Cardiac septum (tissue), 1 donor: Measurements from ENCODE around the gene ST7L. TPM values are rescaled to one million over a fixed set of nuclear protein-coding genes. Genes with fewer than 3 reads are reported as not detected.

Source experiments
- DNase-seq: peaks from one replicate; pipeline ENCODE4 v3.0.0-alpha.2; 2020; ENCODE audit warnings: low spot score
- intact Hi-C: fragments of 100-400 bp; cut with DNase I; formaldehyde crosslinking; loops from one replicate; pipeline ENCODE4 v1.14.0; 2022
- total RNA-seq: library from RNA; stranded (reverse); fragmentation: NEBNext Ultra II Directional; extraction: Animal tissue kit (Norgen Biotek cat#: 25700); gene quantifications from one replicate; pipeline ENCODE4 v1.2.1, GENCODE V29; 2021
- donor health status: DM: no; HTN: no; CAD: no.

Gene ST7L
- total RNA-seq, 1 donor from 2014 or later = 14.0 TPM

DNA sequence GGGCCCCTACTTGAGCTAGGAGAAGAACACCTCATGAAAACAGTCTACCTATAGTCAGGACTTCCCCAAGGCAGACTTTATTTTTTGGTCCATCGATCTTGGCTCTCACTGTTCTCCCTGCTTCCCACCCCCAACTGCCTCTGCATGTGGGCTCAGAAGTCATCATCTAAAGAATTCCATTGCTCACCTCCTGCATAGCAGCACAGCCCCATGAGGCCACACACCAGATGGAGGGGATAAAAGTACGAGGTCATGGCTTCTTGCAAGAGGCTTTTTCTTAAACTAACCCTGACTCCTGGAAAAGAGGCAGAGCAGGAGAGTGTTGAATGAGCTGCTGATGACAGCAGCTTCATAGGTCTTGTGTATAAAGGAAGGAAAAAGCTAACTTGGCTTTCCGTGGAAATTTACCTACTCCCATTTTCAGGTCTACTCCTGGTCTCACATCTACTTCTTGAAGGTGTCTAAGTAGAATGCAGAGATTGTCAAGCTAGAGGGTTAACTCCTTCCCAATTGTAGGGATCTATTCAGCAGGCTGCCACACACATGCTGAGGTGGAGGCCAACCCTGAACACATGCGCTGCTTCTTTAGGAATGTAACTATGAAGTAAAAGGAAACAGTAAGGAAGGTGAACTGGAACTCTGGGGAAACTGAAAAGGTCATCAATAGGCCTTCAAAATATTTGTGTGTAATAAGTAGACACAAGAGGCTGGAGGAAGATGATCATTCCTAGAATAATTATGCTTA, 91.5 kb downstream of the ST7L start:
- no peak for DNase-seq

DNA sequence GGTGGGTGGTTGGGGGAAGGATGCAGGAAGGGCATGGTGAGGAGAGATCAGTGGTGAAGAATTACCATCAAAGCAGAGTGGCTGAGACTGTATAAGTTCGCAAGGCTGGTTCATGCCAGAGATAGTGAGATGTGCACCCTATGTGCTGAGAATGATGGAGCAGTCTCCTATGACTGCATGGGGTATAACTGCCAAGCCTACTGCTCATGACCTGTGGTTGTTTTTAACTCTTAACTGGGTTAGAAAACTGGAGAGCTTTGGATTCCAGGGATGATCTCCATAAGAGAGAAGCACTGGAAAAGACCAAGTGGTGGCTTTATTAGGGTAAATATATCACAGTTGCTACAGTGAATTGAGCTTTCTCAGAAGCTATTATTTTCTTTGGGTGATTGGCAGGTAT, 94.0 kb downstream of the ST7L start:
- intact Hi-C loops = loop anchor here (2.0 kb wide), 1 partner anchor 22 kb away; no protein-coding TSS in a partner anchor
- DNase-seq = no peak

More for the DNA sequence above, 91.5 kb downstream of the ST7L start:
- intact Hi-C loops = no loop called here

DNA sequence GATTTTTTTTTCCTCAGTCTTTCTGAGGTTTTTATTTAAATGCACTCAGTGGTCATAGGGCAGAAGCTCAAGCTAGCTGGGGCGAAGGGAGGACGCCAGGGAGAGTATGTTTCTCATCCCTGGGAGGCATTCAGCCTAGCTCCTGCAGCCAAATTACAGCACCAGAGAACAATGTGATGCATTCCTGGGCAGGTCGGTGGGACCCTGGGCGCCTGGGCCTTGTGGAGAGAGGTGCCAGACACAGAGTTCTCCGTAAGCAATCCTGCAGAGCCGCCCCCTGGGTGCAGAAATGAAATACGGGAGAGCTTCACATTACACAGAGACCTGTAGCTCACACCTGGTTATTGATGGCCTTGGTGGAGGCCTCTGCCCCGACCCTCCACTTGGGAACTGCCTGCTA, 94.7 kb downstream of the ST7L start:
- intact Hi-C loops = loop anchor here (2.0 kb wide), 1 partner anchor 21 kb away; no protein-coding TSS in a partner anchor
- DNase-seq = no peak

DNA sequence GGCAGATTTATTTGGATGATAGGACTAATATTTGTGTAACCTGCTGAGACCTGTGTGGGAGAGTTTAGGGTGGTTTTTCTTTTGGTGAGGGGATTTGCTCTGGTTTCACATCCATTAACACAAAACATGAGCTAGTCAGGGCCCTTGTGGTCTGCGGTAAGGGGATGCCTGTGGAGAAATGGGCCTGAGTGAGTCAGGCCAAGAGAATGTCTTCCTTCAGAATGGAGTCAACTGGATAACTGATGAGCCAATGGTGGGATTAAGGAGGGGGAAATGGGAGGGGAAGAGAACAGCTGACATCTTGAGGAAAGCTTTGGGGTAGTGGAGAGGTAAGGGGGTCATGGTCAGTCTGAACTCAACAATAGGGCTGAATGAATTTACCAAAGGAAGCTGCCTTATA, 96.3 kb downstream of the ST7L start:
- intact Hi-C loops = no loop called here
- no peak for DNase-seq

DNA sequence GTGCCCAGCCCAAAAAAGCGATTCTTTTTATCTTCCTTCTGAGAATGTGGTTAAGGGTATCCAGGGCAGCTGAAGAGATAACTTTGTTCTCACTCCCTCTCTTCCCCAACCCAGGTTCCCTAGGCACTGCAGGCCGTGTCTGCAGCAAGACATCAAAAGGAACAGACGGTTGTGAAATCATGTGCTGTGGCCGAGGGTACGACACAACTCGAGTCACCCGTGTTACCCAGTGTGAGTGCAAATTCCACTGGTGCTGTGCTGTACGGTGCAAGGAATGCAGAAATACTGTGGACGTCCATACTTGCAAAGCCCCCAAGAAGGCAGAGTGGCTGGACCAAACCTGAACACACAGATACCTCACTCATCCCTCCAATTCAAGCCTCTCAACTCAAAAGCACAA, 98.8 kb downstream of the ST7L start:
- no peak for DNase-seq
- intact Hi-C loops = no loop called here

DNA sequence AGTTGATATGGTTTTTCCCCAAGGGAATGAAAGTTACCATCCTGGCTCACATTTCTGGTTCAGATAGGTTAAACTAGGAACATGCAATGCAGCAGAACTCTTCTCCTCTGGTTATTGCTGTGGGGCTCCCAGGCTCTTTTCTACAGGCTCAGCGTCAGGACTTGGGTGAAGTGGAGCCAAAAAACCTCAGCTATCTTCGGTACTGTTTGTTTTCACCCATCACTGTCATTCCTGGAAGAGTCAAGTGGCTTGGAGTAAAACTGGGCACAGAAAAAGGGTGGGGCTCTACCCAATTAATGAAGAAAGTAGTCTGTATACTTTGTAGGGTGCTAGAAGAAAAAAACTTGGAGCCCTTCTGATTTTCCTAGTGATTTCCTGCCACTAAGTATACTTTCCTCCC, 100.8 kb downstream of the ST7L start:
- intact Hi-C loops = no loop called here

DNA sequence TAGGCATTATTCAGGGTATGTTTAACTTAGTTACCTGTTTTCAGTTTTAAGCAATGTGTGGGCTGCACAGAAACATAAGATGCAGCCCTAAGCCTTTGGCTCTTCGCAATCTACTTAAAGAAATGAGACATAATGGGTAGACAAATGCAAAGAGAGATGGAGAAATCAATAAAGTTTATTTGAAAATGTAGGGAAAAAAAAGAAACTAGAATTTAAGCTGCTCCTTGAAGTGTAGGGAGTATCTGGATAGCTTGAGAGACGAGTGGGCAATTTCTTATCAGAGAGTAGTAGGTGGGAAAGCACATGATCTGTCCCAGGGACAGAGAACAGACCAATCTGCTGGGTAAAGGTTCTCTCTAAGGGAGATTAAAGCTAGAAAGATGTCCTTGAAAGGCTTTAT, 101.3 kb downstream of the ST7L start:
- intact Hi-C loops = no loop called here
- DNase-seq = no peak

More for the DNA sequence above, 100.8 kb downstream of the ST7L start:
- DNase-seq = no peak

DNA sequence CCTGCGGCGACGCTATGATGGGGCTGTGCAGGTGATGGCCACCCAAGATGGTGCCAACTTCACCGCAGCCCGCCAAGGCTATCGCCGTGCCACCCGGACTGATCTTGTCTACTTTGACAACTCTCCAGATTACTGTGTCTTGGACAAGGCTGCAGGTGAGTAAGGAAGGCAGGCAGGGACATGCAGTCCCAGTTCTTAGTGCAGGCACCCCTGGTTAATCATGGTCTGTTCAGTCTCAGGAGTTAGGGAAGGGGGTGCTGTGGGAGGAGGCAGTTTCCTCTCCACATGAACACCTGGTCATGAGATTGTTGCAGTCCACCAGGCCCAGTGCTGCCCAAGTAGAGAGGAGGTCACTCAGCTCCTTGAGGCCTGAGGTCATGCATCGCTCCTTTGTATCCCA, 101.7 kb downstream of the ST7L start:
- intact Hi-C loops = no loop called here
- no peak for DNase-seq

DNA sequence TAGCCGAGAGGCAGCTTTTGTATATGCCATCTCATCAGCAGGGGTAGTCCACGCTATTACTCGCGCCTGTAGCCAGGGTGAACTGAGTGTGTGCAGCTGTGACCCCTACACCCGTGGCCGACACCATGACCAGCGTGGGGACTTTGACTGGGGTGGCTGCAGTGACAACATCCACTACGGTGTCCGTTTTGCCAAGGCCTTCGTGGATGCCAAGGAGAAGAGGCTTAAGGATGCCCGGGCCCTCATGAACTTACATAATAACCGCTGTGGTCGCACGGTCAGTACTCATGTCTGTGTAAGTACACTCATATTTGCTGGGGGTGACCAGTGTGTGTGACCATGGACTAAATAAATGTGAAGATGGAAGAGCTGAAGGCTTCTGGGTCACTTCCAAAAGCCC, 102.8 kb downstream of the ST7L start:
- DNase-seq = no peak
- intact Hi-C loops = no loop called here

DNA sequence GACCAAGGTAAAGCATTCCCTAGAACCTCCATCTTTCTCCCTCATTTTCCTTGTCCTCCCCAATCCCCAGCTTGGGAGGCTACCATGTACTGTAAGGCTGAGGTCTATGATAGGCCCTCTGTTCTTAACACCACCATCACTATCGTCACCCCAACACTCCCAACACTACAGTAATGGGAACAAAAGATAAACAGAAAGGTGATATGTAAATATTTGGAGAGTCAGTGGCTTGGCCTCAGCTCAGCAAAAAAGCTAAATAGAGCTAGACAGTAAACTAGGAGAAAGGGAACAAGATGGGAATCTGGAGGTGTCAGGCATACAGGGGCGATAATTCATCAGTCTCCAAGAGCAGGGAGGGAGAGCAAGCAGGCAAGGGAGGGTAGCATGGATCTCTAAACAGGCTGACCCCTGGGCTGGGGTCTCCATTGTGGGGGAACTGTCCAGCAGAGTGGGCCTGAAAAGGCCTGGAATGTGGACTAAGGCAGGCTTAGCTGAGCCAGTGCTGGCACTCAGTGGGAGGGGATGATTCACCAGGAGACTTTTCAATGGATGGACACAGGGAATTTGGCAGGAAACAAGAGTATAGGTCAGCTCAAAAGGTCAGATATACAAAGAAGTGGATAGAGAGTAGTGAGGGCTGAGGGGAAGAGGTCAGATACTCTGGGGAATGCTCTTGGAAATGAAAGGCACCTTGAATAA, 103.5 kb downstream of the ST7L start:
- intact Hi-C loops = no loop called here
- DNase-seq = no peak

DNA sequence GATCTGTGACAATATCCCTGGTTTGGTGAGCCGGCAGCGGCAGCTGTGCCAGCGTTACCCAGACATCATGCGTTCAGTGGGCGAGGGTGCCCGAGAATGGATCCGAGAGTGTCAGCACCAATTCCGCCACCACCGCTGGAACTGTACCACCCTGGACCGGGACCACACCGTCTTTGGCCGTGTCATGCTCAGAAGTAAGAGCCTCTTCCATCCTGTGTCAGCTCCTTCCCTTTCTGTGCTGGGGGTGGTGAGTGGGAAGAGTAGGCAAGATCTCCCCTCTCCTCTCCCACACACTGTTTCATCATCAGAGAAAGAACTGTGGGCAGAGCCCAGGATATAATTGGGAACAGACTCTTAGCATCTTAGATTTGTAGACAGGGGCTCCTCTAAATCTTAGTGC, 104.0 kb downstream of the ST7L start:
- no peak for DNase-seq
- intact Hi-C loops = loop anchor here (5.0 kb wide), 1 partner anchor 128 kb away; no protein-coding TSS in a partner anchor

DNA sequence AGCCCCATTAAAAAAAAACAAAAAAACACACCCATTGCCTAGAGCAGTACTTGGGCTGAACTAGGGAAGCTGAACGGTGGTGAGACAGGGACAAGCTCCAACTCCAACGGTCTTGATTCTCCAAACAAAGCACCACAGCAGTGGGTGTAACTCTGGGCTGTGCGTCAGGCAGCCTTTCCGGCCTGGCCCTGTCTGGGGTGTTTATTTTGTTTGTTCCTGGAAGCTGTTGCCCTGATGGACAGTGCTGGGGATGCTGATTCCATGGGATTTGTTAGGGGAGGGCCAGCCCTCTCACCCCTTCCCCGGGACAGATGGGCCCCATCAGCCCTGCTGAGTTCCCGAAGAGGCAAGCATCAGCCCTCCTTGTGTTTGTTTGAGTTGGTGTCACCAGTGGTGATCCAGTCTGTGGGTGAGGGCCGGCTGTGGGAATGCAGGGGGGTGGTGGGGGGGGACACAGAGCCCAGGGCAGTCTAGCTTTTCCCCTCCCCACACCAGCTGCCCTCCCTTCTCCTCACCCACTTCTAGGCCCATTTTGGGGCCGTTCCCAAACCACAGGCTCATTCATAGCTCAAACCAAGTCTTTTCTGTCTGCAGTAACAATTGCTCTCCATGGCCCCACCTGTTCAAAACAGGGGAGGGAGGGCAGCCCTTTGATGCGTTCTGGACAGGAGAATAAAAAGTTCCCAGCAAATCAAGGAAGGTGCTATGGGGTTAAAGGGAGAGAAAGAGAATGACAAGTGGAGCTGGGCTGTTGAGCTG, 105.7 kb downstream of the ST7L start:
- no peak for DNase-seq
- intact Hi-C loops = loop anchor here (5.0 kb wide), 1 partner anchor 126 kb away; no protein-coding TSS in a partner anchor

DNA sequence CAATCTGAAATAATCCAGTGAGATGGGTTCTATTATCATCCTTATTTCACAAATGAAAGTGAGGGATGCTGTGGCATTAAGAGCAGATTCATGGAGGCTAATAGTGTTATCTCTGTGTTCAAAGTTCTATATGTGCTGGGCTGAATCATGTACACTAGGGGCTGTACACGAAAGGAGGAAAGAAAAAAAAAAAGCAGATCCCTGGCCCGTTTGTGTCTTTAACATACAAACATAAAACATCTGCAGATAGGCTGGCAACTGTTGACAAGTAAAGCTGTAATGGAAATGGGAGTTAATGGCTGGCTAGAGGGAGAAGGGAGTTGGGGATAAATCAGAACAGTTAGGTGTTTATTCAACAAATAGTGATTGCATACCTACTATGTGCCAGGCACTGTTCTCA, 107.0 kb downstream of the ST7L start:
- DNase-seq = no peak
- intact Hi-C loops = loop anchor here (5.0 kb wide), 1 partner anchor 125 kb away; no protein-coding TSS in a partner anchor

DNA sequence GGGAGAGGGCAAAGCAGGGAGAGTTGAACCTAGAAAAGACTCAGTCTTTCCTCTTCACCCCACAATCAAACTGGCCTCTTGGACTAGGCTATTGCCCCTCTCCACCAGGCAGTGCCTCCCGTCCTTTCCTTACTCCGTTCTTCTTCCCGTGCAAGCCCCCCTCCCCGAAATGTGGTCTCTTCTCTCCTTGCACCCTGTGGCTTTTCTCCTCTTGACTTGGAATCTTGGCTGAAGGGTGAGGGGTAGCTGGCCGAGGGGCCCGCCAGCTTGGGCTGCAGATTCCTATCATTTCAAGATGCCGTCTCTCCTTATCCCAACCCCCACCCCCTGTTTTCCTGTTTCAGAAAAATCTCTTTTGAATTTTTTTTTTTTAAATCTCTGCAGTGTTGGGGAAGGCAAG, 108.6 kb downstream of the ST7L start:
- no peak for DNase-seq
- intact Hi-C loops = loop anchor here (5.0 kb wide), 1 partner anchor 123 kb away; no protein-coding TSS in a partner anchor

DNA sequence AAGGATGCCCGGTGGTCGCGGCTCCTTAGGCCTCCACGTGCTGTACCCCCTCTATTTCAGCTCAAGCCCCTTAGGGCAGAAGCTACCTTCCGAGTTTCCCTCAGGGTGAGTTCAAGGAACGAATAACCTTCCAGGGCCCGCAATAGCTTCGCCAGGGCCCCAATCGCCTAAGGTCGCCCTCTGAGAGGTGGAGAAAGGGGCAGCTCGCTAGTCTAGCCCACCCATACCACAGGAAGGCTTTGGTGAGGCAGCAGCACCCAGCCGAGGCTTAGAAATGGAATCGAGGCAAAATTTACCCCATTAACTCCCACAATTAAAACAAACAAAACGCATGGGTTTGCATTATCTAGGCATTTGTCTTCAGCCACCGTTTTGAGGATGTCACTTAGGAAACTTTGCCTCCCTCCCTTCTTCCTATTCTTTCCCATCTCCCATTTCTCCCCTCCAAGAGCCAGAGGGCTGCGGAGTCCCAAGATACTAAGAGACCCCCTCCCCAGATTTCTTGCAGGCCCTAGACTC, 109.2 kb downstream of the ST7L start:
- intact Hi-C loops = loop anchor here (5.0 kb wide), 1 partner anchor 122 kb away; no protein-coding TSS in a partner anchor
- no peak for DNase-seq

DNA sequence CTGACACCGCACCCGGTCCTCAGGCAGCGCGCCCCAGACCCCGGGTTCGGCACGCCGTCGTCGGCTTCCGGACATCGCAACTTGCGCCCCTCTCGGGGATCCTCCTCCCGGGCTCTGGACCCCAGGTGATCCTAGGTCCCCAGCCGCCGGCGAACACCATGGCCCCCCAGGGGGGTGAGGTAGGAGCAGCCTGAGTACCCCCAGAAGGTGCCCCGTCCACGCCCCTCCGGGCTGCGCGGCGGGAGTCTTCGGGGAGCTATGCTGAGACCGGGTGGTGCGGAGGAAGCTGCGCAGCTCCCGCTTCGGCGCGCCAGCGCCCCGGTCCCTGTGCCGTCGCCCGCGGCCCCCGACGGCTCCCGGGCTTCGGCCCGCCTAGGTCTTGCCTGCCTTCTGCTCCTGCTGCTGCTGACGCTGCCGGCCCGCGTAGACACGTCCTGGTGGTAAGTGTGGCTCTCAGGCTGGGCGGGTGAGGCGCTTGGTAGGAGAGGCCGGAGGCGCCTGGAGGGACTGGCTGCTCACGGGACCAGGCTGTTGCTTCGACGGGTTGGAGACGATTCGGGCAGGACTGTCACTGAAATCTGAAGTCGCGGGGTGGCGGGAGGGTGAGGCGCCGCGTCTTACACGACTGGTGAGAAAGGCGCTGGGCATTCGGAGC, 109.8 kb downstream of the ST7L start:
- DNase-seq = no peak

DNA sequence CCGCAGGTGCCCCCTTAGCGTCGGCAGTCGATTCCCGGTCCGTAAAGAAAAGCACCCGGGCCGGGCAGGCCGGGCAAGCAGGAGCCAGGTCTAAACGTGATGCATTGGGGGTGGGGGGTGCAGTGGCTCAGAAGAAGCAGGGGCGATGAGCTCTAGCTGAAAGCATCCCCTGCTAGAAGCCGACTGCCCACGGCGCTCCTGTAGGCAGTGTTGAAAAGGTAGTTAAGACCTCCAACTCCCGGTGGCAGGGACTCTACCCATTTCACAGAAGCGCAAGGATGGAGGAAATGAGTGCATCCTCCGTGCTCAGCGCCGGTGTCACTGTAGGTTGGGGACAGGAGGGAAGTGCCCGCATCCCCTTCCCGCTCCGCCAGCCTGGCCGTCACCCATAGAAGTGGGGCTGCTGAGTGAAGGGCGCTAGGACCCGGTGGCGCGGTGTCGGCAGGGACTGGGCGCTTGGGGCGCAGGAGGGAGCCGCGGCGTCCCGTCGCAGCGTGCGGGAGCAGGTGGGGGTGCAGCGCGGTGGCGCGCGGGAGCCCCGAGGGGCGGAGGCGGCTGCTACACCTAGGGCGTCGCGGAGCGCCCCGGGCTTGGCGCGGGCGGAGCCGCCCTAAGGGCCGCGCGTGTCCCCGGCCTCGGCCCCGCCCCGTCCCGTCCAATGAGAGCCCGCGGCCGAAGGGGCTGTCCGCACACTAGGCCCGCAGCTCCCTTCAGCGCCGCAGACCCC, 110.5 kb downstream of the ST7L start, which contains the start of gene WNT2B:
TSS of gene WNT2B (plus strand) at position 688 of the 727 bp plus-strand sequence. CDS start 298 bp downstream, outside the sequence.
- DNase-seq = no peak
- intact Hi-C loops = no loop called here

More for the DNA sequence above, 109.8 kb downstream of the ST7L start:
- intact Hi-C loops = no loop called here

DNA sequence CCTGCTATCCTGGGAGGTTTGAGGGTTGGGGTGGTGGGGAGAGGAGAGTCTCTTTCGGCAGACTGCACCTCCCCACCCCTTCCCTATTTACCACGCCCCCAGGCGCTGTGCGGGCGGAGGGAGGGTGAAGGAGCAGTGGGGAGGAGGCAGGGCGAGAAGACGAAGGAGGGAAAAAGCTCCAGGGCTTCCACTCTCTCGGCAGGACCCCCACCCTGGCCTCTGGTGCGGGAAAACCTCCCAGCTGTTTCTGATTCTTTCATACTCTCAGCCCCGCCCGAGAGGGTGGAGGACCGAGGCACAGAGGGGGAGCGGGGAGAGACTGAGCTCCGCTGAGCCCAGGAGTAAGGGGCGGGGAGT, 111.0 kb downstream of the ST7L start:
- intact Hi-C loops = no loop called here
- DNase-seq = no peak

DNA sequence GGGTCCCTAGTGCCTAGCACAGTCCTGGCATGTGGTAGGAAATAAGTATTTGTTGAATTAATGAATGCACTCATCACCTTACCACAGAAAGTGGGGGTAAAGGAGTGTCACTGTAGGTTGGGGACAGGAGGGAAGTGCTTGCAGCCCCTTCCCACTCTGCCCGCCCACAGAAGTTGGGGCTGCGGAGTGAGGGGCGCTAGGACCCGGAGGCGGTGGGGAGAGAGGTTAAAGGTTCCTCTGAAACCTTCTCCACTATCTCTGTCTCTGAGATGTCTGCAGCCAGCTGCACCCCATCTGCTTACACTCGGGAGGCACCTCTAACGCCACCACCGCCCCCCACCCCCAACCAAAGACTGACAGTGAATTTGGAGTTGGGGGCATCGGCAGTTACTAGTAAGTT, 111.6 kb downstream of the ST7L start:
- DNase-seq = no peak
- intact Hi-C loops = no loop called here
